ENCODE measurements around the gene CMTM7.

CMTM7 gene

DNA sequence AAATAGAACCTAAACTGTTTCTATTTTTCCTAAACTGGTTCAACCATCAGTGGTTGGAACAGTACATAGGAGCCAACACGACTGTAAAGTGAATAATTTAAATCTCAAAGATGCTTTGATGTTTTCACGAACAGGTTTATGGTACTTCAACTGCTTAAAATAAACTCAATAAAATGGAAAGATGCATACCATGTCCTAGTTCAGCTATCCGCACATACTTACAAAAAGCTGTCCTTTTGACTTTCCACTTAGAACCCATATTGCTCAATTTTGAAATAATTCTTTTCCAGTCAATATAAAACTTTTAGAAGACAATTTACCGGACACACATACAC, 110.1 kb downstream of the CMTM7 start:
- Histone ChIP-seq H4K12ac (ENCODE audit: low read depth, low read length) (no peak overlapping the region), H2AK5ac (ENCODE audit: low read length) (no peak overlapping the region), H3K27me3 (ENCODE audit: insufficient read depth, low read length) (no peaks in the 10 kb centered on the region), H4K91ac (ENCODE audit: low read depth, low read length) (no peak overlapping the region), H2BK12ac (ENCODE audit: low read length) (no peak overlapping the region), H3K18ac (ENCODE audit: low read length) (no peak overlapping the region), H3K4me2 (ENCODE audit: low read length) (peak overlapping the region; percentile 98), H3K36me3 (ENCODE audit: control insufficient read depth in 1 of 2, insufficient read depth in 2 of 2, low read length in 2 of 2) (no peaks in the 10 kb centered on the region), H3K14ac (ENCODE audit: low read length) (no peak overlapping the region), H4K8ac (ENCODE audit: low read depth, low read length) (no peak overlapping the region), H2BK5ac (ENCODE audit: low read depth, low read length, poor library complexity) (no peak overlapping the region), H3K9ac (ENCODE audit: low read length) (peak overlapping the region; percentile 97), H3K9me3 (ENCODE audit: insufficient read depth, low read depth, low read length) (peaks cover 2% of the 10 kb centered on the region), H3K4me1 (ENCODE audit: control insufficient read depth in 1 of 2, insufficient read depth in 2 of 2, low read length in 2 of 2) (peaks cover 2 to 3% of the 10 kb centered on the region in 2 experiments), H3K23ac (ENCODE audit: low read length) (no peak overlapping the region), H3K4me3 (ENCODE audit: low read depth, low read length) (peak overlapping the region; percentile 91), H3K79me1 (ENCODE audit: low read length) (peaks cover 4% of the 10 kb centered on the region), H3K27ac (ENCODE audit: low read depth, low read length) (peak overlapping the region; percentile 87), H3K79me2 (ENCODE audit: control insufficient read depth, insufficient read depth, low read length, poor library complexity) (peaks cover 5% of the 10 kb centered on the region), H2AFZ (ENCODE audit: insufficient read depth, low read length, poor library complexity) (no peak overlapping the region), H3K4ac (ENCODE audit: low read depth, low read length) (no peak overlapping the region), H2BK120ac (ENCODE audit: insufficient read depth, low read length, poor library complexity) (no peak overlapping the region)
- WGBS (ENCODE audit: extremely low coverage, insufficient coverage, insufficient read length) = no CpG with 5 or more reads among the region's 4 CpGs
- DNase-seq = no peak

DNA sequence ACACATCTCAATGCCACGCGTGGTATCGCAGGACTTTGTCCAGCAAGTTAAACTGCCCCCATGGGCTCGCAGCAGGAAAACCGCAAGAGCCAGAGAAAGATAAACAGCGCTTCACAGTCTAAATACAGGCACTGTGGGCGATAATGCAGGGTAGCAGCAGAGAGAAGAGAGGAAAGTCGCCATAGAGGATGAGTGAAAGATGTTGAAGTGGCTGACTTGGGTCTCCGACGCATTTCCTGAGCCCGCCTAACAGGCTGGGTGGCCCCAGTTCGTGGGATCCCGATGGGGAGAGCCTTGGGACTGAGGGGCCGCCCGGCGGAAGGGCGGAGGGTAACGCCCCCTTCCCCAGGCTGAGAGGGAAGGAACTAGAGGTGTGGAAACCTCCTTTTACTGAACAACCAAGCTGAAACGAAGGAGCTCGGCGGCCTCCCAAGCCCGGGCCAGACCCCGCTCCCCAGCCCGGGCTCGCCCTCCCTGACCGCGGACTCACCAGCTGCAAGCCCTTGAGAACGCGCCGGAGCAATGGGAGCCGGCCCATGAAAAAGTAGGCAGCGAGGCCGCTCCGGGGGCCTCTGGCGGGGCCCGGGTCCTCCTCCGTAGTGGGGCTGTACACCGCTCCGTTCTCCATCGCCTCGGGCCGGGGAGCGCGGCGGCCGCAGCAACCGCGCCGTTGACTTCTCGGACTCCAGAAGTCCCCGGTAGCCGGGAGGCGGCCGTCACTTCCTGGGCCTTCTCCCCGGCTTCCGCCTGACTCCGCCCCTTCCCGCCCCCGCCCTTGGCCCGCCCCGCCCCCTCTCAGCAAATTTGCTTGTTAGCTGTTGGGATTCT, 110.7 kb downstream of the CMTM7 start, which contains the start of gene CMTM6:
Gene CMTM6 (minus strand): TSS at position 735 of the 828 bp plus-strand sequence. CDS start 107 bp downstream, at position 628.
- H2BK5ac ChIP-seq (ENCODE audit: low read depth, low read length, poor library complexity) = peak within 1 kb of the TSS; percentile 90
- peak within 1 kb of the TSS; percentile 98 for H3K4me2 ChIP-seq (ENCODE audit: low read length)
- H3K14ac ChIP-seq (ENCODE audit: low read length) = peak within 1 kb of the TSS; percentile 88
- H3K4me3 ChIP-seq (ENCODE audit: low read depth, low read length) = peak within 1 kb of the TSS; percentile 91
- no peaks in the 10 kb centered on the region for H3K27me3 ChIP-seq (ENCODE audit: insufficient read depth, low read length)
- peaks cover 2% of the 10 kb centered on the region for H3K9me3 ChIP-seq (ENCODE audit: insufficient read depth, low read depth, low read length)
- H2BK120ac ChIP-seq (ENCODE audit: insufficient read depth, low read length, poor library complexity) = peak within 1 kb of the TSS; percentile 2
- WGBS (ENCODE audit: extremely low coverage, insufficient coverage, insufficient read length) = no CpG with 5 or more reads among the region's 61 CpGs
- peak within 1 kb of the TSS; percentile 83 for H4K12ac ChIP-seq (ENCODE audit: low read depth, low read length)
- peaks cover 2 to 3% of the 10 kb centered on the region in 2 experiments for H3K4me1 ChIP-seq (ENCODE audit: control insufficient read depth in 1 of 2, insufficient read depth in 2 of 2, low read length in 2 of 2)
- DNase-seq = peak; percentile 78 to 84
- no peaks in the 10 kb centered on the region for H3K36me3 ChIP-seq (ENCODE audit: control insufficient read depth in 1 of 2, insufficient read depth in 2 of 2, low read length in 2 of 2)
- H3K4ac ChIP-seq (ENCODE audit: low read depth, low read length) = peak within 1 kb of the TSS; percentile 90
- H2BK12ac ChIP-seq (ENCODE audit: low read length) = peak within 1 kb of the TSS; percentile 40
- H3K23ac ChIP-seq (ENCODE audit: low read length) = peak within 1 kb of the TSS; percentile 85
- peak within 1 kb of the TSS; percentile 81 for H4K91ac ChIP-seq (ENCODE audit: low read depth, low read length)
- H3K79me1 ChIP-seq (ENCODE audit: low read length) = peaks cover 4% of the 10 kb centered on the region
- peak within 1 kb of the TSS; percentile 74 for H3K18ac ChIP-seq (ENCODE audit: low read length)
- peak within 1 kb of the TSS; percentile 93 for H4K8ac ChIP-seq (ENCODE audit: low read depth, low read length)
- H2AK5ac ChIP-seq (ENCODE audit: low read length) = no peak within 1 kb of the TSS
- H2AFZ ChIP-seq (ENCODE audit: insufficient read depth, low read length, poor library complexity) = peak within 1 kb of the TSS; percentile 89
- peaks cover 5% of the 10 kb centered on the region for H3K79me2 ChIP-seq (ENCODE audit: control insufficient read depth, insufficient read depth, low read length, poor library complexity)
- peak within 1 kb of the TSS; percentile 97 for H3K9ac ChIP-seq (ENCODE audit: low read length)
- peak within 1 kb of the TSS; percentile 87 for H3K27ac ChIP-seq (ENCODE audit: low read depth, low read length)

DNA sequence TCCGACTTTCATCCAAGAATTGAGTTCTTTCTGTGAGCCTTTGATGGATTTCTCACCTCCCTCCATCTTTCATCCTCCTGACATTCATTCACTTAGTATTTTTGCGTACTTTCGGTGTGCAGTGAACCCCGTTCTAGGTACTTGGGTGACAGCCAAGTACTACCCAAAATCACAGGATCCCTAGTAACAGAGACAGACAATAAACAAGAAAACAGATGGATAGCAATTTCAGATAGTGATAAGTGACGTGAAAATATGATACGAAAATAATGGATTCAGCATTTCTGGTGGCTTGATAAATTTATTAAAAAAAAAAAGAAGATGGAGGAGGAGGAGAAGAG, 111.3 kb downstream of the CMTM7 start:
- Histone ChIP-seq H4K91ac (ENCODE audit: low read depth, low read length) (no peak overlapping the region), H3K9ac (ENCODE audit: low read length) (no peak overlapping the region), H2BK12ac (ENCODE audit: low read length) (no peak overlapping the region), H2BK120ac (ENCODE audit: insufficient read depth, low read length, poor library complexity) (no peak overlapping the region), H3K79me1 (ENCODE audit: low read length) (peaks cover 4% of the 10 kb centered on the region), H3K4ac (ENCODE audit: low read depth, low read length) (no peak overlapping the region), H3K4me2 (ENCODE audit: low read length) (peak overlapping the region; percentile 65), H3K4me1 (ENCODE audit: control insufficient read depth in 1 of 2, insufficient read depth in 2 of 2, low read length in 2 of 2) (peaks cover 2 to 3% of the 10 kb centered on the region in 2 experiments), H3K27ac (ENCODE audit: low read depth, low read length) (no peak overlapping the region), H3K36me3 (ENCODE audit: control insufficient read depth in 1 of 2, insufficient read depth in 2 of 2, low read length in 2 of 2) (no peaks in the 10 kb centered on the region), H3K9me3 (ENCODE audit: insufficient read depth, low read depth, low read length) (peaks cover 2% of the 10 kb centered on the region), H3K4me3 (ENCODE audit: low read depth, low read length) (no peak overlapping the region), H3K27me3 (ENCODE audit: insufficient read depth, low read length) (no peaks in the 10 kb centered on the region), H2BK5ac (ENCODE audit: low read depth, low read length, poor library complexity) (no peak overlapping the region), H3K23ac (ENCODE audit: low read length) (no peak overlapping the region), H4K12ac (ENCODE audit: low read depth, low read length) (peak overlapping the region; percentile 66), H4K8ac (ENCODE audit: low read depth, low read length) (peak overlapping the region; percentile 88), H3K18ac (ENCODE audit: low read length) (no peak overlapping the region), H3K14ac (ENCODE audit: low read length) (no peak overlapping the region), H2AK5ac (ENCODE audit: low read length) (no peak overlapping the region), H2AFZ (ENCODE audit: insufficient read depth, low read length, poor library complexity) (peak overlapping the region; percentile 85), H3K79me2 (ENCODE audit: control insufficient read depth, insufficient read depth, low read length, poor library complexity) (peaks cover 5% of the 10 kb centered on the region)
- DNase-seq = no peak
- WGBS (ENCODE audit: extremely low coverage, insufficient coverage, insufficient read length) = no CpG with 5 or more reads among the region's 6 CpGs

All from trophoblast cell (in vitro differentiated cells and primary cell).